Measurements from ENCODE around the gene CGA.

- TF ChIP-seq EP300 (IDR thresholded peaks at IDR 0.05) (no peak), CTCF (IDR thresholded peaks at IDR 0.05) (no peak), POLR2A (IDR thresholded peaks at IDR 0.05) (no peak)
Measured at GRCh38 chr6:87102151-87102621, 7.3 kb upstream of the CGA start.
